Suprapubic skin (tissue), 3 donors: ENCODE measurements around the gene APOM.

ENCODE experiments used
- EP300 ChIP-seq: sonication (generic); formaldehyde crosslinking; IDR thresholded peaks from one replicate; pipeline ENCODE4 v1.6.1; 2017; ENCODE audit warnings: antibody characterized with exemption
- POLR2A ChIP-seq, 2 donors: fragments of 450-650 bp; IDR thresholded peaks; one replicate each; pipeline ENCODE4 v1.6.1; 2017; ENCODE audit warnings: antibody characterized with exemption in 2 of 2, mild to moderate bottlenecking in 2 of 2, moderate library complexity in 2 of 2
- TF ChIP-seq, protein P1 (sequence below), 2 donors: fragments of 200-600 bp in 1 of 2; fragments of 450-650 bp in 1 of 2; sonication (generic) in 1 of 2; IDR thresholded peaks; one replicate each; pipeline ENCODE4 v1.5.1; 2016 to 2019; ENCODE audit warnings: antibody characterized with exemption in 2 of 2, mild to moderate bottlenecking in 1 of 2, moderate library complexity in 1 of 2

DNA sequence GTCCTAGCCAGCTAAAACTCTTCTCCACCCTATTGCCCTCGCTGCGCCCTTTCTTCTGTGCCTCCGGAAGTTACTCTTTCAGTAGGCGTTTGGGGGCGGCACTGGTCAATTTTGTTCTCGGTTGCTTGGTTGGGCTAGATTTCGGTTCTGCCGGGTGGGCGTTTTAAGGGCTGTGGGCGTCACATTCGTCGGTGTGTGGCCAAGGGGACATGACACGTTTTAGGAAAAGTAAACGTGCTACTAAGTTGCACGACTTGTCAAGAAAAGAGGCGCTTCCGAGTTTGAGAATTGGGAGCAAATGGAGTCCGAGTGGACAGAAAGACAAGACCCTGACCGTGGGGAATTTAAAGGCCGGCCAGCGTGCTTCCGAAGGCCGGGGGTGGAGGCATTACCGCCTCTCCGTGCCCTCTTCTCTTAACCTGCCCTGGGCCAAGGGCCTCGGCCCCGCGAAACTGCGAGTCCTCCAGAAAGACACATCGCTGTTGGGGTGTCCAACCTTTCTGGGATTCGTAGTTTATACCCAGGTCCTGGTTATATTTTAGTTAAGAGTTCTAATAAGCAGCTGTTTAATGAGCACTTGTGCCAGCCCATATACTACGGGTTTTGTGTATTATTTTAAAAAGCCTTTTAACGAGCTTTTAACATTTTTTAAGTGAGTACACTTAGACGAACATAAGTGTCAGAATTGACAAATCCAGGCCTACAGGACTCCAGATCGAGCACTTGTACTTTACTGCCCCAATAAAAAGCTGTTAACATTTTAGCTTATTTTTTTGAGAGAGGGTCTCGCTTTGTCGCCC lies 2.6 kb upstream of the APOM start:
- TF ChIP-seq, protein P1, sequence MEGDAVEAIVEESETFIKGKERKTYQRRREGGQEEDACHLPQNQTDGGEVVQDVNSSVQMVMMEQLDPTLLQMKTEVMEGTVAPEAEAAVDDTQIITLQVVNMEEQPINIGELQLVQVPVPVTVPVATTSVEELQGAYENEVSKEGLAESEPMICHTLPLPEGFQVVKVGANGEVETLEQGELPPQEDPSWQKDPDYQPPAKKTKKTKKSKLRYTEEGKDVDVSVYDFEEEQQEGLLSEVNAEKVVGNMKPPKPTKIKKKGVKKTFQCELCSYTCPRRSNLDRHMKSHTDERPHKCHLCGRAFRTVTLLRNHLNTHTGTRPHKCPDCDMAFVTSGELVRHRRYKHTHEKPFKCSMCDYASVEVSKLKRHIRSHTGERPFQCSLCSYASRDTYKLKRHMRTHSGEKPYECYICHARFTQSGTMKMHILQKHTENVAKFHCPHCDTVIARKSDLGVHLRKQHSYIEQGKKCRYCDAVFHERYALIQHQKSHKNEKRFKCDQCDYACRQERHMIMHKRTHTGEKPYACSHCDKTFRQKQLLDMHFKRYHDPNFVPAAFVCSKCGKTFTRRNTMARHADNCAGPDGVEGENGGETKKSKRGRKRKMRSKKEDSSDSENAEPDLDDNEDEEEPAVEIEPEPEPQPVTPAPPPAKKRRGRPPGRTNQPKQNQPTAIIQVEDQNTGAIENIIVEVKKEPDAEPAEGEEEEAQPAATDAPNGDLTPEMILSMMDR (IDR thresholded peaks at IDR 0.05) = no peak
- TF ChIP-seq POLR2A (IDR thresholded peaks at IDR 0.05) (no peak), EP300 (no peak)
